Measurements from ENCODE around the gene SYNE1.

The SYNE1 gene

DNA sequence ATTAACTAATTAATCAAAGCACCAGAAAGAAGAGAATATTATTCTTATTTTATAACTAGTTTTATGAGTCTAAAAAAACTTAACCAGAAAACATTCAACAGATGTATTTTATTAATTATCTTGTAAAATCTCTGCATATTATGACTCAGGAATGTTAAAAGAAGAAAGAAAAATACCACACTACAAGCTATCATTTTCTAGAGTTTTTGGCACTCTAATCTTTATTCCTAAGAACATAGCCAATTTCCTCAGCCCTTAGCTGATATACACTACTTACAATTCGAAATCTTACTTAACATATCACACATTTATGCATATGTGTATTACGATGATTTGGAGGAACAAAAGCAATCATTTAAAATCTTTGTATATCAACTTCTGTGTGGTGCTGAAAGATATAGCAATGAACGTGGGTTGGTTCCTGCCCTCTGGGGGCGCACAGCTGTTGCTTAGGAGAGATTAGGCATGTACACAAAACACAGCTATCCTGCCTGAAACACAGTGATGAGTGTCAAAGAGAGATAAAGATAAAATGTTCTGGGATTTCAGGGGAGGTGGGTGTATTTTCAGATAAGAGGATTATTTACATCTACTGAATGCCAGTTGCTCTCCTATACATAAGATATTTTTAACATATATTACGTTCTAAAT, 404.5 kb downstream of the SYNE1 start:
- no peak for DNase-seq (ENCODE audit: low spot score)

DNA sequence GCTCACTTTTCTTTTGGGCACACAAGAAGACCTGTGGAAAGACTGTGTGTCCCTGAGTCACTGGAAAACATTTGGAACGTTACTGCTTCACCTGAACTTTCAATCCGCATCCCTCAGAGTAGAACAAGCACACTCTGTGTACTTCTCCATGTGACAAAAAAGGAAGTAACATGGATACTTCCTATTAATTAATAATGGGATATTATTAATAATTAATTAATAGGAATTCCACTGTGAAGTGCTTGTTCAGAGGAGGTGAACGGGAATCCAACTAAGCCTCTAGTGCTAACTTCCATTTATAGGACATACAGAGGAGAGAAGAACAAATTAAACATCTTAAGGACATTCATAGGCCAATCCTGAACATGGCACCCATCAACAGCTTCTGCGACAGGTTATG, 407.8 kb downstream of the SYNE1 start:
- DNase-seq (ENCODE audit: low spot score) = no peak

DNA sequence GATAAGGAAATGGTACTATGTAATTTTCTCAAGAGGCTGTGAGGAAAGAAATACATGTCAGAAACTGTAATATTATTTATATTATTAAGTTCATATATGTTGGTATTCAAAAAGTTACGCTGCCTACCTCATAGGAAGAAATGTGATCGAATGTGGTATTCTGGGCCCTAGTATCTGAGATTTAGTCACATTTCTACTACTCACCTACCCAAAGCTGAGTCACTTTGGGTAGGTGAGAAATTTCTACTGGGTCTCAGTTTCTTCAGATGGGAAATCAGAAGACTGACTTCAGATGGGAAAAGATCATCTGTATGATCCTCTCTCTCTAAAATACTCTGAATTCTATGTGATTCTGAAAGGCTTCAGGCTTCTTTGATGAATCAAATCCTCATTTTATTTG, 411.0 kb downstream of the SYNE1 start:
- DNase-seq (ENCODE audit: low spot score) = no peak

DNA sequence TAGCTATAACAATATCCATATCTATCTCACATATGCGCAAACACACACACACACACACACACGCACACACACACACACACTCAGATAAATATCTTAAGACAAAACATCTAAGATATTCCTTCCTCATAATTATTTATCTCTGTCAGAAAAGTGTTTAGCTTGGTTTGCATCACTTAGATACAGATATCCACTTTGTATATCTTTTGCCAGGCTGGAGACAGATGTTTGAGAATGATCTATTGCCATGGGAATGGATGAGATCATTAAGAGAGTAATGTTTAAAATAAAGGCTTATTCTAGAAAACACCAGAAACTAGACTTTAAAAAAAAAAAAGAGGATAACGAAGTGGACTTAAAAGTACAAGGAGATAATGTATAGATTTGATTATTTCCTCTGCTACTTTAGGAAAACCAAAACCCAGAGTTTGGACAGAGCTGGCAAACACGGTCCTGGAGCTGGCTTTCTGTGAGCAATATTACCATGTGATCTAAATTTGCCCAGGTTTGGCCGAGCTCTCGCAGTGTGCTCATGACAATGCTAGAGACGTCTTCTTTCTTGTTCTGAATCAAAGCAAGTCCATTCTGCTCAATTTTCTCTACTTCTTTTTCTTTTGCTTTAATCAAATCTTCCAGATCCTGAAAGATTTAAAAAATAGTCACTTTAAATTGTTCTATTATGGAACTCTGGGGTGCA, 411.8 kb downstream of the SYNE1 start:
- no peak for DNase-seq (ENCODE audit: low spot score)

DNA sequence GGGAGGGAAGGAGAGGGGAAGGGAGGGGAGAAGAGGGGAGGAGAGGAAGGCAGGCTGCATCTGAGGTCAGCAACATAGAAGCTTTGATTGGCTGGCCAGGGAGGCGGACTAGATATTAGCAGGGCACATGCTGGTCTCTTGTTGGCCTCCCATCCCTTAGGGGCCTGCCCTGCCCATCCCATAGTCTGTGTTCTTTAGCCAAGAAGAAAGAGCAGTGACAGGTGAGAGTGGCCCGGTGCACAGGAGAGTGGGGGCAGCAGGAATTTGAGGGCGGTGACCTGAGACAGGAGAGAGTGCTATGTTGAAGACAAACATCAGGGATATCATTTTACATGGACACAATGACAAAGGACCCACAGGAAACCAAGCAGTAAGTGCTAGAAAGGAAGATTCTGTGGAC, 413.5 kb downstream of the SYNE1 start:
- DNase-seq (ENCODE audit: low spot score) = no peak

DNA sequence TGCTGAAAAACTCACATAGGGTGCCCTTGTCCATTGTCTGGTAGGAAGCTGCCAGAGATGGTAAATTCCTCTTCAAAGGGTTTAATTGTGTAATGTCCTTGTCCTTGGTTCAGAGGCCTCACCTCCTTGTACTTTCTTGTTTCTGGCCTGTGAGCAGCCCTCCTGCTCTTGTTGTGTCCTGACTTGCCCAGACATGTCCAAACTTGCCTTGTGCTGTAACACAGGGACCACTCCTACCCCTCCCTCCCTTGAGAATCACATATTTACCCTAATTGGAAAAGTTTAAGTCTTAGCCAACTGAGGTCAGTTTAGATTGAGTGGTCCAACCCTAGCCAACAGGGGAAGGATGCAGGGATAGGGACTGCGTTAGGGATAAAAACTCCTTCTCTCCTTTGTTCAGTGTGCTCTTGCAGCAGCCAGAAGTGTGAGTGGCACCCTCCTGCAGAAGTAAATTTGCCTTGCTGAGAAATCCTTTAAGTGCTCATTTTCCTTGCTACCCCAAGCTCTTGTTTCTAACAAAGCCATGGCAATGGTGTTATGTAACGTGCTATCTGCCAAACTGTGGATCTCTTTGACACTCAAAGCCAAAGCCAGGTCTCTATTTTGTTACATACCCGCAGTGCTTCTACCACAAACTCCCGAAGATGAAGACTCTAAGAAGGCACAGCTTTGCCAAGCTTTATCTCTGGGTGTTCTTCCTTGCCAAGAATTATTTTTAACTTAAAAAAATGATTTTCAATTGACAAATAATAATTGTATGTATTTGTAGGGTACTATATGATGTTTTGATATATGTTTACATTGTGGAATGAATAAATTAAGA, 415.1 kb downstream of the SYNE1 start:
- DNase-seq (ENCODE audit: low spot score) = no peak

DNA sequence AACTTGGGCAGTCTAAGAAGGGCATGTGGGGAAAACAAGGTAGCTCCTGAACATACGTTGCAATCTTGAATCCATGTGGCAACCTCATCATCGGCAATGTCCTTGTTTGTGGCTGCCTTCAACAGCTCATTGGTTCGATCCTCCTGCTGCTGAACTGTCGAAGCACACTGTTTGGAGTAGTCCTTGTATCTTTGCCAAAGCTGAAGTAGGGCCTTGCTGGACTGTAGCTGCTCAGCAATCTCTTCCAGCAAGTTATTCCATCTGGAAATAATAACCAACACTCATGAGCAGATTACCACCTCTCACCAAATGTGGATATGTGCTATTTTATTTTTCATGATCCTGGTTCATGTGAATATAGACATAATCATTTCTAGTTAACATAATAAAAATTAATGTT, 416.4 kb downstream of the SYNE1 start:
- no peak for DNase-seq (ENCODE audit: low spot score)

DNA sequence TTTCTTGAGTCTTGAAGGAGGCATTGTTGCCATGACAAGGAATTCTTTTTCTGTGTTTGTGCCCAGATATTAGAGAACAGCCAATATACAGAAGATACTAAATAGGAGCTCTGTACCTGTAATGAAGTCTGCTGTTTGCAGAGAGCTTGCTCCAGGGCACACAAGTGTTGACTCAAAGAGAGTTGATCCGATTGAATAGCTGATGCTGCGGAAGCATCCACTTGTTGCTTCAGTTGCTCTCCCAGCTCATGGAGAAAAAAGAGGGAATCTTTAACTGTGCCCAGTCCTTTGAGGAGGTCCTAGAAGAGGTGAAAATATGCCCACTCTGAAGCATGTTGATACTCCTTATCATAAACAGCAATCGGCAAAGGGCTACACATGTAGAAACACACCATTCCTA, 418.3 kb downstream of the SYNE1 start:
- no peak for DNase-seq (ENCODE audit: low spot score)

DNA sequence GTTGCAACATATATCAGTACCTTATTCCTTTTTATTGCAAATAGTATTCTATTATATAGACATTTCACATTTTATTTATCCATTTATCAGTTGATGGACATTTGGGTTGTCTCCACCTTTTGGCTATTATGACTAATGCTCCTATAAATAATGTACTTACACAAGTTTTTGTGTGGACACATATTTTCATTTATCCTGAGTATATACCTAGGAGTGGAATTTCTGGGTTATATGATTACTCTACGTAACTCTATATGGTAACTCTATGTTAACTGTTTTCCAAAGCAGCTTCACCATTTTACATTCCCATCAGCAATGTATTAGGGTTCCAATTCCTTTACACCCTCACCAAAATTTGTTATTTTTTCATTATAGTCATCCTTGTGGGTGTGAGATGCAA, 424.7 kb downstream of the SYNE1 start:
- no peak for DNase-seq (ENCODE audit: low spot score)

DNA sequence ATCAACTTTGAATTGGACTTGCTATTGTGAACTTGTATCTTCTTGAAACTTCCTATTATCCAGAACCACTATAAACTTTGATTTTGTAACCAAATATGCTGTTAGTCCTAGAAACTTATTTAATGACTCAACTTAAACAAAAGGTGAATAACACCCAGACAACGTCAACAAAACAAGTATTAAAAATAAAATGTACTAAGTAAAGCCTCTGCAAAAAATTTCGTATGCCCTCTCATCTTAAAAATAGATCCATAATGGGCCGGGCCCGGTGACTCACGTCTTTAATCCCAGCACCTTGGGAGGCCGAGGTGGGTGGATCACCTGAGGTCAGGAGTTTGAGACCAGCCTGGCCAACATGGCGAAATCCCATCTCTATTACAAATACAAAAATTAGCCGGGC, 428.0 kb downstream of the SYNE1 start:
- DNase-seq (ENCODE audit: low spot score) = no peak

DNA sequence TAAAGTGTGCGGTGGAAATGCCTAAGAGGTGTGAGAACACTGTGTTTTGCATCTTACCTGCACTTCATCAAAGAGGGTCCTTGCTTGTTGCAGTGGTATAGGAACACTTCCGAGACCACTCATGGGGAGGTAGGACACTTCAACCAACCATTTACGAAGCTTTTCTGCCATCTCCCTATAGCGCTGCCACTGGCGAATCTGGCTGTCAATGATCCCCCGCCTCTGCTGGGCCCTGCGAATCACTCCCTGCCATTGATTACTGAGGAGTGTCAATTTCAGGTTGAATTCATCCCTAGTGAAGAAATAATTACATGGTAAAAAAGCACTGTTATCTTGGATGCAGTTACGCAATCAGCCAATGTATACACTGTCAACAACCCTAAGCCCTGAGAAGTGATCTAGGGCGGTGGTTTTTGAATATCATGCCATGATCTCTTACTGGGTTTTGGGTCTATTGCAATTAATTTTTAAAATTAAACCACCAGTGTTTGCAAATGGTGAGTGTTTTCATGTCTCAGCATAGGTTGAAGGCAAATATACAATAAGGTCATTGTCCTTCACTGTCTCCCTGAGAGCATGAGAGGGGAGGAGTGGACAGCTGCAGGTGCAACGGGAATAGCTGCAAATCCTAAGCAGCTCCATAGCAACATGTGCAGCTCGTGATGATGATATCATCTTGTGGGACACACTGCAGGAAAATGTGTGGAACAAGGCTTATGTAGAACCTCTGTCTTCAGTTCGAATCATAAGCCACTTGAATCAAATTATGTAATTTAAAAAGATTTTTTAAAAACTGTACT, 429.0 kb downstream of the SYNE1 start:
- DNase-seq (ENCODE audit: low spot score) = no peak

DNA sequence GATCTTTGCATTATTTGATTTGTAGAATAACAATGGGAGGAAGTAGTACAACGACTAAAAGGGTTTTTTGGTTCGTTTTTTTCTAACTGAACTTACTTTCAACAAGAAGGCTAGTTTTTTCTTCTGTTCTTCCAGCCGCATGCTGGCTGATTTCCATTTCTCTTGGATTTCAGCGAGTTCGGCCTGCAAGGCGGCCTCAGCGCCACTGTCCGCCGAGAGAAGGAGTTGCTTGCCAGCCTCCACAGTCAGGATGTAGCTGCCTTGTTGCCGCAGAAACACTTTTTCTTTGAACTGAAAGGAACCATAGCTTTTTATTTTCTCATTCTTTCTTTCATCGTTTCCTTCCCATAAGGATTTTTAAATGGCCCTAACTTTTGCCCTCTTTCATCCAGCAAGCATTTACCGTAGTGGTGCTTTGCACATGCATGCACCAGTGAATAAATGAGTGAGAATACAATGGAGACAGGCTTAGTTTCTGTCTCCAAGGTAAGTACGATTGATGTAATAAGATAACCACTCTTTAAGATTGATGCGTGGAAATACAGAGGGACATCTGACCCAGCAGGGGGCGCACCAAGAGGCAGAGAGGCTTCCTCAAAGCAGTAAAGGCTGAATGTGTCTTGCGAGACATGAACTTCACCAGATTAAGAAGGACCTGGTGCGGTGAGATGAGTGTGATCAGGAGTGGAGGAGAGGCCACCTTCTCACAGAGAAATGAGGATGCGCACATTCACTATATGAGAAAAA, 430.9 kb downstream of the SYNE1 start:
- no peak for DNase-seq (ENCODE audit: low spot score)

DNA sequence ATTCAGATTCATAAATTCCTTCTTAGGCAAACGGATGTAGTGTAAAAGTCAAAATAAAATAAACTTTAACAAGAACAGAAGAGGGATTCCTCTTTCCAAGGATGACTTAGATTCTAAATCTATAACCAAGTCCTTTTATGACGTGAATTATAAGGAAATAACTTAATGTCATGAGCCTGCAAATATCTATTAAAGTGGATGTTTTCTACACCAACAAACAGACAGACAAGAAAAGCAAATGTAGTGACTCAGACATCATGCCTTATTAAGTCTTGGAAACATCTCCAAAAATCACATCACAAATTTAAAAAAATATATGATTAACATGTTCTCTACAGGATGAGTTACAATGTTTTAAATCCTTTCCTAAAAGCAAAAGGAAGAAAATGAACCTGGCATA, 432.6 kb downstream of the SYNE1 start:
- DNase-seq (ENCODE audit: low spot score) = no peak

DNA sequence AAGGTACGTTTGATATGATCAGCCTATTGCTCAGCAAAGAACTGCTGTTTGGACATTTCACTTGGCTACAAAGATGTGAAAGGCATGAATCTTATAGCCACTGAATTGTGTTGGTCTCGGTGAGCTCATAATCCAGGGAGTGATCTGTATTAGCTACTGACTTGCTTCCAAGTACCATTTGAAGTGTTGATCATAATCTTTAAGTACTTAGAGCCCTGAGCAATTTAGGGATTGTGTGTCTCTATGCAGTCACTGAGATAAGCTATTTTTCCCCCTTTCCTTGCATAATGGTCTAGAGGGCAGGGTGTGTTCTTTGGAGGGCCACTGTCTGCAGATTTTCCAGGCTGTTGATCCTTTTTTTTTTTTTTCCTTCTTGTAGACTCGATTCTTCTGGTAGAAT, 436.0 kb downstream of the SYNE1 start:
- no peak for DNase-seq (ENCODE audit: low spot score)

DNA sequence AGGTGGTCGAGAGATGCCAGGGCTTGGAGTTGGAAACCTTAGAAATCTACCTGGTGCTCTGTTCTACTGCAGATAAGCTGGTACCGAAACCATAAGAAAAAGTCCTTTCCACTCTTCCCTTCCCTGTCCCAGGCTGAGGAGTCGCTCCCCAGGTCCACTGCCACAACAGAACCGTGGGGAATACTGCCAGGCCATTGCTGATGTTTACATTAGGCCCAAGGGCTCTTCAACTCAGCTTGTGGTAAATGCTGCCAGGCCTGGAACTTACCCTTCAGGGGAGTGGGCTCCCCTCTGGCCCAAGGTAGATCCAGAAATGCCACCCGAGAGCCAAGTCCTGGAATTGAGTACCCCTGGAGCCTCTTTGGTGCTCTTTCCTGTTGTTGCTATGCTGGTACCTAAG, 441.3 kb downstream of the SYNE1 start:
- no peak for DNase-seq (ENCODE audit: low spot score)

DNA sequence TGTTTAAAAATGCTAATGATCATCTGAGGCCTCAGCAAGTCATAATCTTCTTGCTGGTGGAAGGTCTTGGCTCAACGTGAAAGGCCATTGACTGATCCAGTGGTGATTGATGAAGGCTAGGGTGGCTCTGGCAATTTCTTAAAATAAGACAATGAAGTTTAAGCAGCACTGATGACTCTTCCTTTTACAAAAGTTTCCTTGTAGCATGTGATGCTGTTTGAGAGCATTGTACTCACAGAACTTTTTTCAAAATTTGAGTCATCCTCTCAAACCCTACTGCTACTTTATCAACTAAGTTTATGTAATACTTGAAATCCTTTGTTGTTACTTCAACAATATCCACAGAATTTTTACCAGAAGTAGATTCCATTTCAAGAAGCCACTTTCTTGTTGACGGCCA, 447.4 kb downstream of the SYNE1 start:
- no peak for DNase-seq (ENCODE audit: low spot score)

DNA sequence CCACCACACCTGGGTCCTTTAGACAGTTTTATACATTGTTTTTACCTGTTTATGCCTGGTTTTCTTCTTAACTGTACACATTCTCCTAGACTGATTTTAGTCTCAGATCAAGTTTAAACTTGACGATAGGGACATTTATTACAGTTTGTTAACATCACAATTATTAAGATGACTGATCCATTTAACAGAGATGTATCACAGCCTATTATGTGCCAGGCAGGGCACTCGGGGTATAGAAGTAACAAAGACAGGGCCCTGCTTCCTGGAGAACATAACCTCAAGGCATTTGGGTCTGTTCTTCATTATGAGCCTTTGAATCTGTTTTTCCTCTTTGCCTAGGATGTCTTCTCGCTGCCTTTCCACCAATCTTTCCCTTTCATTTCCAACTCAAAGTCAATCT, 449.2 kb downstream of the SYNE1 start:
- no peak for DNase-seq (ENCODE audit: low spot score)

DNA sequence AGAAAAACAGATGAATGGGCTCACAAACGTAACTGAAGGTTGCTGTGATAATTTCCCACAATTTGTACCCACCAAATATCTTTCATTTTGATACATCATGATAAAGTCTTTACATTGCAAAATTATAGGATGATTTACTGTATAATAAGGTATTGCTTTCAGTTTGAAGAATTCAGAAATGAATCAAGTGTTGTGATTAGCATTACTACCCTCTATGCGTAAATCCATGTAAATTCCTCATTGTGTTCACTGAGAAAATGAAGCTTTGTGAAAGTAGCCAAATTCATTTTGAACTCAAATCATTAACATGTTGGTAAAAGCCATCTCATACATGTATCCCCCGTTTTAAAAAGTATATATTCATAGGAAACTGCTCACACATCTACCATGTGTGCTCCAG, 450.3 kb downstream of the SYNE1 start:
- DNase-seq (ENCODE audit: low spot score) = no peak

DNA sequence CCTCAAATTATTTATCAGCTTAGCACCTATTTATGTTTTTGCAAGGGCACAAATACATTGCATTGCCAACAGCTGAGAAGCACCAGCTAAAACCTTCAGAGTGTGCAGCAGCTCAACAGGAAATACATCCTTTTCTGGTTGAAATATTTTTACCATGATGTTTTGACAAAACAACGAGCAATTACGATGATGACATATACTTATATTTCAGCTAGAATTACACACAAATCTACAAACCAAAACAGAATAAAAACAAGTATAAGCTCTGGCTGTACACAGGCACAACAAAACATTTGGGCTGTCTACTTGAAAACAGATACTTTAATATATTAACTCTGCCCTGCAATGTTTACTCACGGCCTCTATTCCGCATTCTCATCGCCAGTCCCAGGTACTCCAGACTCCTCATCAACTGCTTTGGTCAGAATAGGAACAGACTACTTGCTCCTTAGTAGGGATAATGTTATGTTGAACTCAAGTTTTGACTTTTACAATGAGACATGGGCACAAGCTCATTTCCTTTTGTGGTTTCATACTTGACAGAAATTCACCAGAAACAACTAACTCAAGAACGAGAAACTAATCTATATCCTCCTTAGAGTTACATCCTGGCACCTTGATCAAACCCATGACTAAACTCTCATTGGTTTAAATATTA, 452.1 kb downstream of the SYNE1 start:
- no peak for DNase-seq (ENCODE audit: low spot score)

DNA sequence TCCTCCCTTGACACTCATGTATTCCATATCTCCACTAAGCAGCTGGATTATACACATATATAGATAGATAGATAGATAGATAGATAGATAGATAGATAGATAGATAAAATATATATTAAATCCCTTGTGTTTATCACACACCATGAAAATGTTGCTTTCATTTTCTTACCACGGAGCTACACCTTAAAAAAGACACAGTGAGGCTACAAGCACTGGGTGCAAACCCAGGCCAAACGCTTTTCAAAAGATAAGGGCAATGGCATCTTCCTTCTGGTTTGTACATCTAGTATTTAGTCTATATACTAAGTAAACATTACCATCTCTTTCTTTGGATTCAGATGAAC, 452.6 kb downstream of the SYNE1 start:
- DNase-seq (ENCODE audit: low spot score) = no peak

DNA sequence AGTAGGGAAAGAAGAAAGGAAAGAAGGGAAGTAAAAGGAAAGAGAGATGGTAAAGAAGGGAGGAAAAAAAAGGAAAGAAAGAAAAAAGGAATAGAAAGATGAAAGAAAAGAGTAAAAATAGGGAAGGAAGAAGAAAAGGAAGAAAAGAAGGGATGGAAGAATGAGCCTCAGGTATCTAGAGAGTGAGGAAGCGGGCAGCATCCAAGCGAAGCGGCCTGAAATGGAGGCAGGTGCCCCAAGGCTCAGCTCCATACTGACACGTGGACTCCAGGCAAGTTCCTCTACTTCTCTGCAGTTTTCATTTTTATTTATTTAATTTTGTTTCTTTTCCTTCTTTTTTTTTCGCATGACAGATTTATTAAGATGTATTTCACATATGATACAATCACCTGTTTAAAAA, 456.6 kb downstream of the SYNE1 start:
- DNase-seq (ENCODE audit: low spot score) = no peak
